C4-2B (cell line): Measurements from ENCODE around the gene STARD4.

ENCODE experiments used
- H3K27ac ChIP-seq: fragments of 450-650 bp; 2 replicates; pipeline ENCODE4 v1.5.1; 2017
- ZFX ChIP-seq: fragments of 450-650 bp; IDR thresholded peaks from 2 replicates; pipeline ENCODE4 v1.6.1; 2017
- TF ChIP-seq, protein P1 (sequence below): fragments of 450-650 bp; conservative IDR thresholded peaks from 2 replicates; pipeline ENCODE4 v1.5.1; 2017; ENCODE audit warnings: mild to moderate bottlenecking

STARD4 gene

GRCh38 chr5:111552896-111553295 lies 40.6 kb upstream of the STARD4 start:
- H3K27ac ChIP-seq = no peak overlapping the region
- TF ChIP-seq ZFX = no peak

DNA sequence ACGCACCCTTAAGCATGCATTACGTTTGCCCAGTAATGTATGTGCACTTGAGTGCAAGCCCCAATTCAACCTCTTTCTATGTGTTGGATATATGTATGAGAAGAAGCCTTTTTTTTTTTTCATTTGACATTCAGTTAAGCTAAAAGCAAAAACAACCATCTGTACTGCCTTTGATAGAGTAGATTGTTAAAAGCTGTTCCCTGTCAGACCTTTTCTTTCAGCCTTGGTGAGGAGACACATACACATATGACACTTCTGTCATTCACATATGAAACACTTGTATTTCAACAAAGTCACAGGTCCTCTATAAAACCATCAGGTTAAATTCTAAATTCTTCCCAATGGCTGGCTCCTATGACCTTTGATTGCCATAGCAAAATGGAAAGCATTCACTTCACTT lies 40.2 kb upstream of the STARD4 start:
- TF ChIP-seq, protein P1, sequence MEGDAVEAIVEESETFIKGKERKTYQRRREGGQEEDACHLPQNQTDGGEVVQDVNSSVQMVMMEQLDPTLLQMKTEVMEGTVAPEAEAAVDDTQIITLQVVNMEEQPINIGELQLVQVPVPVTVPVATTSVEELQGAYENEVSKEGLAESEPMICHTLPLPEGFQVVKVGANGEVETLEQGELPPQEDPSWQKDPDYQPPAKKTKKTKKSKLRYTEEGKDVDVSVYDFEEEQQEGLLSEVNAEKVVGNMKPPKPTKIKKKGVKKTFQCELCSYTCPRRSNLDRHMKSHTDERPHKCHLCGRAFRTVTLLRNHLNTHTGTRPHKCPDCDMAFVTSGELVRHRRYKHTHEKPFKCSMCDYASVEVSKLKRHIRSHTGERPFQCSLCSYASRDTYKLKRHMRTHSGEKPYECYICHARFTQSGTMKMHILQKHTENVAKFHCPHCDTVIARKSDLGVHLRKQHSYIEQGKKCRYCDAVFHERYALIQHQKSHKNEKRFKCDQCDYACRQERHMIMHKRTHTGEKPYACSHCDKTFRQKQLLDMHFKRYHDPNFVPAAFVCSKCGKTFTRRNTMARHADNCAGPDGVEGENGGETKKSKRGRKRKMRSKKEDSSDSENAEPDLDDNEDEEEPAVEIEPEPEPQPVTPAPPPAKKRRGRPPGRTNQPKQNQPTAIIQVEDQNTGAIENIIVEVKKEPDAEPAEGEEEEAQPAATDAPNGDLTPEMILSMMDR = no peak
- no peak for TF ChIP-seq ZFX
- no peak overlapping the region for H3K27ac ChIP-seq

DNA sequence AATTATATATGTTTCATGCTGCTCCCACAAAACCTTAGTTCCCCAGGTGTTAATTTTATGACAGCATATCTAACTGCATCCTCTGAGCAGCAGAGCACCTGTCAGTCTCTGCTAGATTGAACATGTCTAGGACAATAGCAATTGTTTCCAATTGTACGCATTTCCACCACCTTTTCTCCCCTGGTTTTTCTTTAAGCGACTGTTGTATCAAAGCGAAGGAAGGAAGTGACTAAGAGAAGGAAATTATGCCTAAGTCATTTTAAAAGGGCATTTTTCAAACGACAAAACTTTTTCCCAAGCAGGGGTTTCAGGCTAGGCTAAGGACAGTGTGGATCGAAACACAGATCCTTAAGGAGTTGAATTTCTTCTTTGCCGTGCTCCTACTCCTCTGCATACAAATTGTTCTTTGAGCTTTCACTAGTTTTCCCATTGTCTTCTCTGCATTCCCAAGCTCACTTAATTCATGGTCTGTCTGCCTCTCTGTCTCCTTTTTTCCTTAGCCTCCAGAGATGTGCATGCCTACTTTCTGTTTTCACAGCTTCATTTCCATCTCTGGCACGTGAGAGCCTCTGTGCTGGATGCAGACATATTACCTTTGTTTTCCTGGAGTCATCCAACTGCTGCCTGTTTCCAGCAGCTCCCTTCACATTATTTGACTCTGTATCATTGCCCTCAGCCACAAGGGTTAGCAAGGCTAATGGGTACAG lies 39.4 kb upstream of the STARD4 start:
- H3K27ac ChIP-seq = no peak overlapping the region

DNA sequence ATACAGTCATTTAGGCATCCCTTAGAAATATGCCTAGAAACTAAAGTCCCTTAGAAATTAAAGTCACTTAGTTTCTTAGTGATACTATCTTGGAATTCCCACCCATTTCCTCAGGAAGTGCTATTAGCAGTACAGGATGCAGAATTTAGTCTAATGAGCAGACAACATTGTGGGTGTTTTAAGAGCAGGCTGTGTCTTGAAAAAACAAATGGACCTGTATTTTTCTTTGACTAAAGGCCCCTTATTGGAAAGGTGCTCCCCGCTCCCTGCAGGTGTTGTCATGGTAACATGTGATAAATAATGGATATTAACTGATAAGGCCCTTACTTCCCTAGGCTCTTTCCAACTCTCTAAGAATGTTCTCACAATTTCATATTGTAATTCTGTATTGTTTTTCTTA lies 38.8 kb upstream of the STARD4 start:
- TF ChIP-seq, protein P1 = no peak
- TF ChIP-seq ZFX = no peak
- H3K27ac ChIP-seq = no peak overlapping the region

More for the DNA sequence above, 39.4 kb upstream of the STARD4 start:
- TF ChIP-seq, protein P1 = no peak
- TF ChIP-seq ZFX = no peak

- H3K27ac ChIP-seq = no peak overlapping the region
- TF ChIP-seq ZFX = no peak
- TF ChIP-seq, protein P1 = peak; percentile 83
Observed at GRCh38 chr5:111550282-111551020, 38.1 kb upstream of the STARD4 start.

- H3K27ac ChIP-seq = no peak overlapping the region
- TF ChIP-seq, protein P1 = no peak
- no peak for TF ChIP-seq ZFX
Observed at GRCh38 chr5:111548992-111549649, 36.8 kb upstream of the STARD4 start.

DNA sequence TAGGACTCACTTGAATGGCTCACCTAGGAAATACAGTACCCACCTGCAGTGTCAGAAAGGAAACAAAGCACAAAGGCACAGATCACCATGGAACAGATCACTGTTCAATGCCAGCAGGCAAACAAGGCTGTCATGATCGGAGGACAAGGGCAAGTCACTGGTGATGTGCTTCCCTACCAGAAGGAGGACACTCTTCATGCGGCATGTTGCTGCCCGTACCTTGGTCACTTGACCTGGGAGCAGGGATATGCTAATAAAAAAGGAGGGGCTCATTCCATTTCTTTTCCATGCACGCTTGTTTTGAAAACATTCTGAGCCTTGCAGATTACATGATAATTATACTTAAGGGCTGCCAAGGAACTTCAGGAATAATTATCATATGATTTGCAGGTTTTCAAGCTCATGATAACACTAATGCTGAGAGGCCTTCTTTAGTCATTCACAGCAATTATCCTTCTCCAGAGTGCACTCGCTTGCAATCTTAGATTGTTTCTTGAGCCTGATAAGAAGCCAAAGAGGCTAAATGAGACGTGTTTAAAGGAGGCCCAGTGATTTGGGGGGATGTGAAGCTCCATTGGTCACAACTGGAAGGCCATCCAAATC lies 36.1 kb upstream of the STARD4 start:
- TF ChIP-seq ZFX = no peak
- TF ChIP-seq, protein P1 = no peak
- H3K27ac ChIP-seq = no peak overlapping the region
